ENCODE measurements around the gene ABR.

Gene ABR

DNA sequence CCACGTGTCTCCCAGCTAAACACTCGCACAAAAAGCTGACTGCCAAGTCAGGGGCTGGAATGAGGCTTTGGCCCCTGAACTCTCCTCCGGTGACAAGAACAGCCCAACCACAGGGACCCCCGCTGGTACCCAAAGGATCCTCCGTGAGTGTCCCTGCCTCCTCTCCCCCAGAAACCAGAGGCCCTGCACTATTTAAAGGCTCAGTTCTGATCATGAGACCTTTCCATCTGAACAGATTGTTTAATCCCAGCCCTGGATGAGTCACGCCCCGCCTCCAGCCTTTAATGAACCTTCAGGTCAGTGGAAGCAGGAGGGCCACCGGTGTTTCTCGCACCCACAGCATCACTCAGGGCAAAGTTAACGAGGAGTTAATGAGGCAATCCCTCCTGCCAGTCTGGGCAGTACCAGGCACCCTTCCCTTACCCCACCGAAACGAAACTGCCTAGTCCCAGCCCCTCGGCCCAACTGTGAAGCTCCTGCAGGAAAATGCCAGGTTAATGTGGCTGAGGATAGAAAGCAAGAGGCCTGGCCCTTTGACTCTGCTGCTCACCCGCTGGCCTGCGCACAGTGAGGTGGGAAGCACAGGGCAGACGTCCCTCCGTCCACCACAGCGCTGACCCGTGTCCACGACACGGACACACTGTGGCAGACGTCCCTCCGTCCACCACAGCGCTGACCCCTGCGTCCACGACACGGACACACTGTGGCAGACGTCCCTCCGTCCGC, 150.4 kb downstream of the ABR start:
- TF ChIP-seq, protein P1, sequence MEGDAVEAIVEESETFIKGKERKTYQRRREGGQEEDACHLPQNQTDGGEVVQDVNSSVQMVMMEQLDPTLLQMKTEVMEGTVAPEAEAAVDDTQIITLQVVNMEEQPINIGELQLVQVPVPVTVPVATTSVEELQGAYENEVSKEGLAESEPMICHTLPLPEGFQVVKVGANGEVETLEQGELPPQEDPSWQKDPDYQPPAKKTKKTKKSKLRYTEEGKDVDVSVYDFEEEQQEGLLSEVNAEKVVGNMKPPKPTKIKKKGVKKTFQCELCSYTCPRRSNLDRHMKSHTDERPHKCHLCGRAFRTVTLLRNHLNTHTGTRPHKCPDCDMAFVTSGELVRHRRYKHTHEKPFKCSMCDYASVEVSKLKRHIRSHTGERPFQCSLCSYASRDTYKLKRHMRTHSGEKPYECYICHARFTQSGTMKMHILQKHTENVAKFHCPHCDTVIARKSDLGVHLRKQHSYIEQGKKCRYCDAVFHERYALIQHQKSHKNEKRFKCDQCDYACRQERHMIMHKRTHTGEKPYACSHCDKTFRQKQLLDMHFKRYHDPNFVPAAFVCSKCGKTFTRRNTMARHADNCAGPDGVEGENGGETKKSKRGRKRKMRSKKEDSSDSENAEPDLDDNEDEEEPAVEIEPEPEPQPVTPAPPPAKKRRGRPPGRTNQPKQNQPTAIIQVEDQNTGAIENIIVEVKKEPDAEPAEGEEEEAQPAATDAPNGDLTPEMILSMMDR (IDR thresholded peaks at IDR 0.05; ENCODE audit: low read depth, low read length), result no peak
- DNase-seq (ENCODE audit: extremely low read depth, low read depth), result no peak

DNA sequence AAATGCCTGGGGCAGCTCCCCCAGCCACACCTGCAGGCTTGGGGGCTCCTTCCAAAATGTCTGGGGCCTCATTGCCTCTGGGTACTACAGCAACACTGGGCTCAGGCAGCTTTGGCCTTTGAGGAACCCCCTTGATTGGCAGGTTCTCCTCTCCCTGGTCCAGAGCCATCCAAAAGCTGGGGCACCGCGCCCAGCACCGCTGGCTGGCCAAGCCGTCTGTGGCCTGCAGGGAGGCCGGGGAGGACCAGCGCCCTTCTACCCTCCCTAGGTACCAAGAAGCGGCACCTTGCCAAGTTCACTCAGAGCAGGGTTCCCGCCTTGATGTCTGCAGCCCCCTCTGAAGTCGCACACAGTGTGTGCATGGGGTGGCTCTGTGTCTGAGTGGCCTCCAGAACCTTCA, 152.7 kb downstream of the ABR start:
- TF ChIP-seq, protein P1 (IDR thresholded peaks at IDR 0.05; ENCODE audit: low read depth, low read length), result no peak
- no peak for DNase-seq (ENCODE audit: extremely low read depth, low read depth)

DNA sequence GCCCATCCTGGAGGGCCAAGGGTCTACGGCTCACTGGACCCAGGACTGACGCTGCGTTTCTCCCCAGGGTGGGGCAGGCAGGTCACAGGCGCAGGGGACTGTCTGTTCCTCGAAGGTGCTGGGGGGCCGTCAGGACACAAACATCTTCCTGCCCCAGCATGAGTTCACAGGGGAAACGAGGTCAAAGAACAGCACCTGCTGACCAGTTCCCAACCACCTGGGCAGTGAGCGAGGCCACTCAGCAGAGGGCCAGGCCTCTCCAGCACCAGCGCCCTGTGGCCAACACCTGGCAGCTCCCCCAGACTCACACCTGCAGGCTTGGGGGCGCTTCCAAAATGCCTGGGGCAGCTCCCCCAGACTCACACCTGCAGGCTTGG, 153.2 kb downstream of the ABR start:
- no peak for DNase-seq (ENCODE audit: extremely low read depth, low read depth)
- TF ChIP-seq, protein P1 (IDR thresholded peaks at IDR 0.05; ENCODE audit: low read depth, low read length), result no peak

DNA sequence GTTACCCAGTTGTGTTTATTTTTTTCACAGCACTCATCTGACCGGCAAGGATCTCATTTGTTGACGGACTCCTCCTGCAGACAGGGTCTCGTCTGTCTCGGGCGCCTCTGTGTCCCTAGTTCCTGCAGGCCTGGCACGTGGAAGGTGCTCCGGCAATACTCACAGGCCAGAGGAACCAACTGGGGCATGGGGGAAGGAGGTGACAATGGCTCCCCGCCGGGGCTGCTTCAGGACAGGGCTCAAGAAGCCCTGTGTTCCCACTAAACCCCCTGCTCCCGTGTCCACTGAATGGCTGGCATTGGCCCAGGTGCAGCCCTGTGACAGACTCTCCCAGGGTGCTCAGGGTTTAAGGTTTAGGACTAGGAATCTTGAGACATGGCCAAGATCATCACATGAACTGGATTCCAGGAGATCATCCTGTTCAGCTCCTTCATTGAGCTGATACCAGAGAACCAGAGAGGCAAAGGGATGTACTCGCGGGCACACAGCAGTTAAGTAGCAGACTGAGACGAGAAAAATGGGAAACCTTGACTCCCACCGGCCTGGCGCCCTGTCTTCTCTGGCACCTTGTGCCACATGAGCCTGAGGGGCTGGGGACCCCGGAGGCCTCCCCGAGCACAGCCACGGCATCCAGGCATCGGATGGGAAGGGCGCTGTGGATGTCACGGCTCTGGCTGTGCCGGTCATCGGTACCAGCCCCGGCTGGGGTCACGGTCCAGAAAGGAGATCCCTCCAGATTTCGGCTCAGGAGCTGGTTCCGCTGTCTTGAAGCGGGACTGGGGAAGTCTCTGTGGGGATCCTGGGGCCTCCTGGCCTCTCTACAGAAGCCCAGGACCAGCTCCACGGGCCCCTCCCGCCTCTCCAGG, 153.8 kb downstream of the ABR start:
- TF ChIP-seq, protein P1 (IDR thresholded peaks at IDR 0.05; ENCODE audit: low read depth, low read length), result no peak
- no peak for DNase-seq (ENCODE audit: extremely low read depth, low read depth)

DNA sequence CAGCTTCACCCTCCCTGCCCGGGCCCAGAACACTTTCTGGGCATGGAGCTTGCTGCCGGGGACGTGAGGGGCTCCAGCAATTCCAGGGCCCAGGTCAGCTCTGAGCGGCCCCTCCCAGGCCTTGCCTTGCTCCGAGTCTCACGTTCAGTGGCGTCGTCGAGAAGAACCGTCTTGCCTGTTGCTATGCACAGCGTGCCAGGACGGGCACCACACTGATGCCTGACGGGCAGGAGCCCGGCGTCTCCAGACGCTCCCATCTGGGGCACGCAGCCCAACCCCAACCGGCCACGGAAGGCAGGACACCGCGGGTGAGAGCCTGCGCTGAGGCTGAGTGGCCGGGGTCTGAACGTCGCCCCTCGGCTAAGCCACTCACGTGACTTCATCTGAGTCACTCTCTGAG, 155.7 kb downstream of the ABR start:
- TF ChIP-seq, protein P1 (IDR thresholded peaks at IDR 0.05; ENCODE audit: low read depth, low read length), result no peak
- no peak for DNase-seq (ENCODE audit: extremely low read depth, low read depth)

DNA sequence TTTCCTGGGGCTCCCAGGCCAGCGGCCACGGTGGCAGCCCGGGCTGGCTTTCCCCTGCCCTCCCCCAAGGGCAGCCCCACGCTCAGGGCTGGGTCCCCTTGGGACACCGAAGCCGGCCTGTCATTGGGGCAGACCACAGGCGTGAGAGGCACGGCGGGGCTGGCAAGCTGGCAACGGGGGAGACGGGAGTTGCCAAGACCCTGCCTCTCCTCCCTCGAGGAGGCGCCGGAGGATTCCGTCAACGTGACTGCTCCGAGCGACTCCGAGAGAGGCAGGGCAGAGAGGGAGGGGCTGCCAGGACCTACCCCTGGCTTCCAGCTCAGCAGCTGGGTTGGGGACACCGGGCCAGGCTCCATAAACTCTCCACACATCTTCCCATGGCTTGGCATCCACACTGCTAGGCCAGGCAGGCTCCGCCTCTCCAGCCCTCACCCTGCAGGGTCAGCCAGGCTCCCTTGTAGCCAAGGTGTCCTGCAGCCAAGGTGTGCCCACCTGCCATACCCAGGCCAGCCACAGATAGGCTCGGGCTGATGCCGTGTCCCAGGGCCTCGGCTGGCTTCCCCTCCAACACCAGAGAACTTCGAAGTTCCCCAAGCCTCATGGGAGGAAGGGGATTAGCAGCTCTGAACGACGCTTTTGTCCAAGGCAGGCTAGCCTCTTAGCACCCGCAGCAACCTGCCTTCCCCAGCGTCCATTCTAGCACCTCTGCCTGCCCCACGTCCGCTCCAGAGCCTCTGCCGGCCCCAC, 157.3 kb downstream of the ABR start:
- DNase-seq (ENCODE audit: extremely low read depth, low read depth), result no peak
- TF ChIP-seq, protein P1 (IDR thresholded peaks at IDR 0.05; ENCODE audit: low read depth, low read length), result no peak
